Heart right ventricle (tissue), 16 donors: Measurements from ENCODE around the gene HECTD2. TPM values are rescaled to one million over a fixed set of nuclear protein-coding genes. Genes with fewer than 3 reads are reported as not detected.

Source experiments
- ATAC-seq, 8 donors: fragments of 200-7000 bp; cut with Tn5 transposase; one replicate each; pipeline ENCODE4 v1.9.1; 2020; ENCODE audit warnings: mild to moderate bottlenecking in 8 of 8, moderate library complexity in 8 of 8, moderate number of reproducible peaks in 1 of 8
- DNase-seq, 2 donors: peaks; one replicate each; pipeline ENCODE4 v3.0.0-alpha.2; 2020
- H3K27ac ChIP-seq, 10 donors: fragments of 200-600 bp; sonication (generic) in 2 of 10; one replicate each; pipeline versions ENCODE4 v1.5.0 to v1.8.0; 2020 to 2022; ENCODE audit warnings: mild to moderate bottlenecking in 3 of 10
- H3K27me3 ChIP-seq, 7 donors: fragments of 200-600 bp; one replicate each; pipeline ENCODE4 v1.8.0; 2021 to 2022; ENCODE audit warnings: mild to moderate bottlenecking in 2 of 7
- H3K36me3 ChIP-seq, 9 donors: fragments of 200-600 bp; sonication (generic) in 1 of 9; one replicate each; pipeline versions ENCODE4 v1.5.0 to v1.8.0; 2020 to 2022; ENCODE audit warnings: mild to moderate bottlenecking in 2 of 9
- H3K4me1 ChIP-seq, 9 donors: fragments of 200-600 bp; sonication (generic) in 1 of 9; one replicate each; pipeline versions ENCODE4 v1.5.0 to v1.8.0; 2020 to 2022; ENCODE audit warnings: mild to moderate bottlenecking in 4 of 9
- H3K4me3 ChIP-seq, 10 donors: fragments of 200-600 bp; sonication (generic) in 2 of 10; one replicate each; pipeline versions ENCODE4 v1.5.0 to v1.8.0; 2020 to 2022; ENCODE audit warnings: mild to moderate bottlenecking in 7 of 10, moderate library complexity in 2 of 10
- H3K9me3 ChIP-seq, 11 donors: fragments of 200-600 bp in 10 of 11; sonication (generic) in 2 of 11; one replicate each; pipeline versions ENCODE4 v1.5.0 to v1.8.0; 2013 to 2022; ENCODE audit warnings: mild to moderate bottlenecking in 2 of 11, control low read depth in 1 of 11, moderate library complexity in 1 of 11
- CTCF ChIP-seq, 9 donors: fragments of 200-600 bp; sonication (generic) in 2 of 9; IDR thresholded peaks; one replicate each; pipeline versions ENCODE4 v1.5.0 to v1.8.0; 2021 to 2022; ENCODE audit warnings: antibody characterized with exemption in 9 of 9, mild to moderate bottlenecking in 5 of 9, moderate library complexity in 1 of 9
- WGBS, 2 donors: extraction: QIAGEN DNeasy Blood & Tissue Kit; methylation state at CpG; one replicate each; pipeline ENCODE4 v1.1.7; 2013; ENCODE audit warnings: inconsistent platforms in 1 of 2; 5-methylcytosine and 5-hydroxymethylcytosine counted together
- intact Hi-C, 10 donors: fragments of 100-400 bp; cut with DNase I; formaldehyde crosslinking; loops; one replicate each; pipeline versions ENCODE4 v1.11.1 to v1.14.2; 2022
- polyA plus RNA-seq, 2 donors: library from polyadenylated mRNA; stranded (reverse); fragments of 200-250 nt; gene quantifications; one replicate each; pipeline ENCODE4 v1.2.3, GENCODE V29; 2013
- total RNA-seq, 10 donors: library from RNA; stranded (reverse); fragmentation: NEBNext Ultra II Directional in 3 of 10; extraction: Animal tissue kit (Norgen Biotek cat#: 25700) in 3 of 10; gene quantifications; one replicate each; pipeline versions ENCODE4 v1.2.1 to v1.2.4, GENCODE V29; 2021 to 2023
- donor health status: Arrhythmogenic right ventricular cardiomyopathy.
- donor health status: ischemic (EF 13 %, LVEDD 7.1; RV severe dilation, severe dysfunction).
- donor health status: healthy with polysubstance abuse.
- donor health status: DM: no; HTN: yes; CAD: no.
- donor health status: DM: no; HTN: no; CAD: no.
- donor health status: ischemic (EF 25% LVEDD 6.9; RV normal size, moderate dysfunction).
- donor health status: ischemic (EF 25% LVEDD 5.7; RV mildly dilated, moderate dysfunction).
- donor health status: healthy.
- donor health status: DM: yes; HTN: yes; CAD: no.
- donor health status: Ischemic cardiomyopathy.
- donor health status: ischemic (EF 35%, LVEDD 5.7; RV mildly dilated, moderate dysfunction).
- donor health status: nonischemic (EF 11% LVEDD 7.7; RV severe dilation, severe dysfunction).
- donor health status: DM: yes; HTN: yes; CAD: no.
- donor health status: PGD.
- donor health status: ischemic (EF 29% LVEDD 5.4; RV normal size, mild dysfunction).
- donor health status: nonischemic (EF 23%, LVEDD 6.1; RV moderate dilation, normal function).

HECTD2 gene
- total and polyA plus RNA-seq, 12 donors = 2.2 to 6.9 (median 5.2) TPM

- WGBS, 2 donors = 88 to 93% methylated on average over 6 of the region's 6 CpGs
- peak in 3 of 8 donors; percentile 40 to 72 (median 53) for ATAC-seq
Measured at GRCh38 chr10:91540733-91541132, 130.6 kb downstream of the HECTD2 start.

GRCh38 chr10:91541481-91541880 is 131.3 kb downstream of the HECTD2 start:
- Histone ChIP-seq H3K4me1 (peaks cover 0 to 23% (median 6%) of the 10 kb centered on the region in 9 donors), H3K27me3 (no peaks in the 10 kb centered on the region), H3K4me3 (no peak overlapping the region), H3K36me3 (no peaks in the 10 kb centered on the region), H3K9me3 (peaks cover 0 to 9% (median 0%) of the 10 kb centered on the region in 11 donors), H3K27ac (no peak overlapping the region)
- DNase-seq = no peak
- intact Hi-C loops = loop anchor here in 3 of 10 donors (10.0 kb wide), 4 partner anchors 47 to 247 kb away; no protein-coding TSS in a partner anchor
- TF ChIP-seq CTCF (IDR thresholded peaks at IDR 0.05) = no peak
- WGBS, 2 donors = 34 to 54% methylated on average over 6 of the region's 6 CpGs
- ATAC-seq = peak in 5 of 8 donors; percentile 14 to 58 (median 37)

More at GRCh38 chr10:91540733-91541132, 130.6 kb downstream of the HECTD2 start:
- H3K9me3 ChIP-seq = peaks cover 0 to 9% (median 0%) of the 10 kb centered on the region in 11 donors
- peak overlapping the region in 1 of 10 donors; percentile 40 for H3K27ac ChIP-seq
- H3K36me3 ChIP-seq = no peaks in the 10 kb centered on the region
- H3K4me1 ChIP-seq = peaks cover 0 to 23% (median 6%) of the 10 kb centered on the region in 9 donors
- no peaks in the 10 kb centered on the region for H3K27me3 ChIP-seq
- intact Hi-C loops = loop anchor here in 3 of 10 donors (10.0 kb wide), 4 partner anchors 46 to 246 kb away; no protein-coding TSS in a partner anchor
- DNase-seq = no peak
- no peak for TF ChIP-seq CTCF (IDR thresholded peaks at IDR 0.05)
- no peak overlapping the region for H3K4me3 ChIP-seq

- 80 to 81% methylated on average over 3 of the region's 3 CpGs for WGBS, 2 donors
- ATAC-seq (no peak), DNase-seq (no peak)
- TF ChIP-seq CTCF (IDR thresholded peaks at IDR 0.05) = no peak
- Histone ChIP-seq H3K9me3 (peaks cover 0 to 9% (median 0%) of the 10 kb centered on the region in 11 donors), H3K4me1 (peaks cover 0 to 17% (median 6%) of the 10 kb centered on the region in 9 donors), H3K27me3 (no peaks in the 10 kb centered on the region), H3K4me3 (no peak overlapping the region), H3K27ac (no peak overlapping the region), H3K36me3 (no peaks in the 10 kb centered on the region)
- intact Hi-C loops = loop anchor here in 3 of 10 donors (5.0 to 10.0 kb wide), 5 partner anchors 51 to 251 kb away; no protein-coding TSS in a partner anchor
Measured at GRCh38 chr10:91545384-91545783, 135.2 kb downstream of the HECTD2 start.

- peak in 2 of 8 donors; percentile 55 to 61 for ATAC-seq
- intact Hi-C loops = loop anchor here in 3 of 10 donors (5.0 to 10.0 kb wide), 5 partner anchors 51 to 251 kb away; no protein-coding TSS in a partner anchor
- 49 to 67% methylated on average over 3 of the region's 3 CpGs for WGBS, 2 donors
Measured at GRCh38 chr10:91545838-91546237, 135.7 kb downstream of the HECTD2 start.

More at GRCh38 chr10:91545838-91546237, 135.7 kb downstream of the HECTD2 start:
- no peak for TF ChIP-seq CTCF (IDR thresholded peaks at IDR 0.05)
- Histone ChIP-seq H3K27ac (no peak overlapping the region), H3K9me3 (peaks cover 0 to 4% (median 0%) of the 10 kb centered on the region in 11 donors), H3K27me3 (no peaks in the 10 kb centered on the region), H3K4me3 (no peak overlapping the region), H3K4me1 (peaks cover 0 to 15% (median 6%) of the 10 kb centered on the region in 9 donors), H3K36me3 (no peaks in the 10 kb centered on the region)
- no peak for DNase-seq
